ENCODE data around the gene LTB4R2.

The LTB4R2 gene

GRCh38 chr14:24266344-24267244 lies 43.3 kb upstream of the LTB4R2 start:
- H3K36me3 ChIP-seq: peaks cover 12 to 85% (median 38%) of the 10 kb centered on the region in 11 experiments; a peak in 21 of 22 replicates
- H3K4me2 ChIP-seq: peak overlapping the region in 6 of 11 experiments; percentile 5 to 53 (median 32); a peak in 8 of 22 replicates

GRCh38 chr14:24267516-24267915 lies 42.4 kb upstream of the LTB4R2 start:
- peaks cover 12 to 76% (median 38%) of the 10 kb centered on the region in 11 experiments; a peak in 21 of 22 replicates for H3K36me3 ChIP-seq
- H3K9me3 ChIP-seq (replicated peaks in 1 of 11): no peaks in the 10 kb centered on the region
- H4K20me1 ChIP-seq: peaks cover 0 to 6% (median 0%) of the 10 kb centered on the region in 11 experiments; a peak in 2 of 22 replicates
- H3K9ac ChIP-seq: peak overlapping the region in 2 of 11 experiments; percentile 3 to 31; a peak in 1 of 22 replicates
- H3K4me1 ChIP-seq: peaks cover 20 to 29% (median 25%) of the 10 kb centered on the region in 10 experiments
- peak overlapping the region in 2 of 11 experiments; percentile 10 to 53; a peak in 2 of 22 replicates for H3K4me2 ChIP-seq
- H3K4me3 ChIP-seq: no peak overlapping the region
- no peak overlapping the region for H3K27ac ChIP-seq
- no peaks in the 10 kb centered on the region for H3K27me3 ChIP-seq
- no peak for TF ChIP-seq Cebpa-rat (IDR thresholded peaks at IDR 0.05)

More at GRCh38 chr14:24266344-24267244, 43.3 kb upstream of the LTB4R2 start:
- Histone ChIP-seq H3K27ac (no peak overlapping the region), H4K20me1 (peaks cover 0 to 13% (median 0%) of the 10 kb centered on the region in 11 experiments; a peak in 2 of 22 replicates), H3K4me1 (peaks cover 11 to 20% (median 16%) of the 10 kb centered on the region in 10 experiments), H3K4me3 (no peak overlapping the region), H3K9me3 (replicated peaks in 1 of 11) (no peaks in the 10 kb centered on the region), H3K27me3 (no peaks in the 10 kb centered on the region), H3K9ac (peak overlapping the region in 3 of 11 experiments; percentile 19 to 39 (median 23); a peak in 2 of 22 replicates)
- no peak for TF ChIP-seq Cebpa-rat (IDR thresholded peaks at IDR 0.05)

- H3K27ac ChIP-seq: no peak overlapping the region
- no peaks in the 10 kb centered on the region for H3K27me3 ChIP-seq
- peaks cover 12 to 71% (median 38%) of the 10 kb centered on the region in 11 experiments; a peak in 21 of 22 replicates for H3K36me3 ChIP-seq
- H3K9me3 ChIP-seq (replicated peaks in 1 of 11): no peaks in the 10 kb centered on the region
- H3K4me3 ChIP-seq: no peak overlapping the region
- H3K9ac ChIP-seq: no peak overlapping the region
- no peak for TF ChIP-seq Cebpa-rat (IDR thresholded peaks at IDR 0.05)
- H3K4me2 ChIP-seq: no peak overlapping the region
- H3K4me1 ChIP-seq: peaks cover 24 to 36% (median 31%) of the 10 kb centered on the region in 10 experiments
- H4K20me1 ChIP-seq: peaks cover 0 to 4% (median 0%) of the 10 kb centered on the region in 11 experiments; a peak in 1 of 22 replicates
These were observed 41.7 kb upstream of the LTB4R2 start for GRCh38 chr14:24268225-24268624.

DNA sequence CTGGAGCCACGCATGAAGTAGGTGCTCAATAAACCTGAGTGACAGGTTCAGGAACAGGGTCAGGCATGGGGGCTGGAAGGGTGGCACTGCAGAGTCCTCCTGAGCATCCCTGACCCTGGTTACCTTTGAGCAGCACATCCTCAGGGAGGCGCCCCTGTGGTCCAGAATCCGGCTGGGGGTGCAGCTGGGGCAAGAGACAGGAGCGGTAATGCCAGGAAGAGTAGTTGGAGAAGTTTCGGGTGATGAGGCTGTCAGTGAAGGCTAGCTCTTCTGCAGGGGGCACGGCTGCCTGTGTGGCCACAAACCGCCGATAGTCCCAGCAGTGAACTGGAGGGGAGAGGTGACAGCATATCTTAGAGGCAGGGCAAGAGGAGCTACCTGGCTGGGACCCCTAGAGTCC lies 40.6 kb upstream of the LTB4R2 start:
- no peak overlapping the region for H3K9ac ChIP-seq
- H3K27ac ChIP-seq: no peak overlapping the region
- H4K20me1 ChIP-seq: peaks cover 0 to 4% (median 0%) of the 10 kb centered on the region in 11 experiments; a peak in 1 of 22 replicates
- no peaks in the 10 kb centered on the region for H3K9me3 ChIP-seq (replicated peaks in 1 of 11)
- H3K27me3 ChIP-seq: no peaks in the 10 kb centered on the region
- no peak for TF ChIP-seq Cebpa-rat (IDR thresholded peaks at IDR 0.05)
- H3K4me3 ChIP-seq: no peak overlapping the region
- H3K4me1 ChIP-seq: peaks cover 24 to 48% (median 42%) of the 10 kb centered on the region in 10 experiments
- peaks cover 12 to 60% (median 38%) of the 10 kb centered on the region in 11 experiments; a peak in 21 of 22 replicates for H3K36me3 ChIP-seq
- no peak overlapping the region; a peak in 1 of 22 replicates for H3K4me2 ChIP-seq

GRCh38 chr14:24269910-24270536 lies 39.9 kb upstream of the LTB4R2 start:
- H3K27ac ChIP-seq: no peak overlapping the region; a peak in 1 of 22 replicates
- no peaks in the 10 kb centered on the region for H3K27me3 ChIP-seq
- no peak overlapping the region for H3K9ac ChIP-seq
- H4K20me1 ChIP-seq: peaks cover 0 to 4% (median 0%) of the 10 kb centered on the region in 11 experiments; a peak in 1 of 22 replicates
- no peaks in the 10 kb centered on the region for H3K9me3 ChIP-seq (replicated peaks in 1 of 11)
- peak overlapping the region in 5 of 11 experiments; percentile 89 to 97 (median 95); a peak in 9 of 22 replicates for H3K4me2 ChIP-seq
- H3K4me3 ChIP-seq: no peak overlapping the region
- no peak for TF ChIP-seq Cebpa-rat (IDR thresholded peaks at IDR 0.05)
- peaks cover 12 to 53% (median 38%) of the 10 kb centered on the region in 11 experiments; a peak in 21 of 22 replicates for H3K36me3 ChIP-seq
- H3K4me1 ChIP-seq: peaks cover 24 to 54% (median 45%) of the 10 kb centered on the region in 10 experiments

DNA sequence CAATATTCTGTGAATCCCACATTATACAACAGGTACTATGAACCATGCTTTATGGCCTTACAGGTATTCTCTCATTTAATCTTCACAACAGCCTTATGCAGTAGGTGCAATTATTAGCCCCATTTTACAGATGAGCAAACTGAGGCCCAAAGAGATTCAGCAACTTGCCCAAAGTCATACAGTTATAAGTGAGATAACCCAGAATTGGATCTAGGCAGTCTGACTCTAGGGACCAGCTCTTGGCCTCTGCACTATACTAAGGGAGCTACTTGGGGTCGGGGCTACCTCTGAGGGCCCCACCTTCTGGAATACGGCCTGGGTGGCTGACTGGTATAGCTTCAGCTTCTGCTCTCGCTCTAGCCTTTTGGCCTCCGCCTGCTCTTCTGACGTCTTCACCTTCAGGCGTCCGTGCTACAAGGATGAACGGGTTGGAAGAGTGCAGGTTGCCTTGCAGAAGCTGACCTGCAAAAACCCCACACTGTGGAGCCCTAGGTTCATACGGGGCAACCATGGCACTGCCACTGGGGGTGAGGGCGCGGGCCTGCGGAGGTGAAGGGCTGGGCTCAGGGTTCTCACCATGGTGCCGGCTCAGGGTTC lies 39.3 kb upstream of the LTB4R2 start:
- peaks cover 24 to 60% (median 50%) of the 10 kb centered on the region in 10 experiments for H3K4me1 ChIP-seq
- peak overlapping the region; percentile 72 to 95 (median 82) for H3K4me3 ChIP-seq
- peaks cover 0 to 4% (median 0%) of the 10 kb centered on the region in 11 experiments; a peak in 1 of 22 replicates for H4K20me1 ChIP-seq
- H3K4me2 ChIP-seq: peak overlapping the region; percentile 89 to 97 (median 94)
- H3K9me3 ChIP-seq (replicated peaks in 1 of 11): no peaks in the 10 kb centered on the region
- TF ChIP-seq Cebpa-rat (IDR thresholded peaks at IDR 0.05): no peak
- no peaks in the 10 kb centered on the region for H3K27me3 ChIP-seq
- peak overlapping the region; percentile 92 to 100 (median 98) for H3K9ac ChIP-seq
- peak overlapping the region; percentile 95 to 100 (median 98); a peak in 21 of 22 replicates for H3K27ac ChIP-seq
- H3K36me3 ChIP-seq: peaks cover 12 to 47% (median 37%) of the 10 kb centered on the region in 11 experiments; a peak in 21 of 22 replicates

DNA sequence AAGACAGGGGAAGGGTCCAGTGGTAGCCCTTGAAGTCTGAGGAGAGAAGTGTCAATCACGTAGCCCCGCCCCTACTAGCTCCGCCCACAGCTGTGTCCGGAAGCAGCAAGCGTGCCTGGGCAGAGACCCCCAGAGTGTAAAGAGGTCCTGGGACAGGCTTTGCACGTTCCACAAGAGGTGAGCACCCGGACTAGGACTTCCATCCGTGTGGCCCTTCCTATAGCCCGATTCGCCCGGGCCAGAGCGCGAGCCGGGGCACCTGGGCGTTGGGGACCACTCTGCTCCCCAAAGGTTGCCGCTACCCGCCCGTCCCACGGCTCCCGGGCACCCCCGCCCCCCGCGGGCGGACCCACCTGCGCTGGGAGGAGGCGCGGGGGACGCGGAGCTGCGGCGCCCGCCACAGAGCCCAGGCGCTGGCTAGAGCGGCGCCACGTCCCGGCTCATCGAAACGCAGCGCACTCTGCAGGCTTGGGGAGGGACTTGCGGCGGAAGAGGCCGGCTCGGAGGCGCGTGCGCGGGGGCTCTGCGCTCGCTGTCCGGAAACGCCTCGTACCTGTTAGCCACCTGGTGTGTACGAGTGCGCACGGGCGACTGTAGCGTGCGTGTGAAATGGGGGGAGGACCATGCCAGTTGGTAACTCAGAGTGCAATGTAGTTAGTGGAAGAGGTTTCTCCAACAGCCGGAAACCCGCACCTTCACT lies 38.7 kb upstream of the LTB4R2 start, which contains the start of gene RABGGTA:
TSS of gene RABGGTA (minus strand) at position 464 of the 700 bp plus-strand sequence. CDS start 482 bp downstream, outside the sequence.
- Histone ChIP-seq H3K9me3 (replicated peaks in 1 of 11) (no peaks in the 10 kb centered on the region), H3K9ac (peak within 1 kb of the TSS; percentile 92 to 100 (median 98)), H4K20me1 (peaks cover 0 to 4% (median 0%) of the 10 kb centered on the region in 11 experiments; a peak in 1 of 22 replicates), H3K27ac (peak within 1 kb of the TSS; percentile 95 to 100 (median 98)), H3K36me3 (peaks cover 12 to 40% (median 30%) of the 10 kb centered on the region in 11 experiments; a peak in 20 of 22 replicates), H3K27me3 (no peaks in the 10 kb centered on the region), H3K4me3 (peak within 1 kb of the TSS; percentile 72 to 95 (median 82)), H3K4me1 (peaks cover 24 to 66% (median 57%) of the 10 kb centered on the region in 10 experiments), H3K4me2 (peak within 1 kb of the TSS; percentile 89 to 97 (median 94))
- no peak for TF ChIP-seq Cebpa-rat (IDR thresholded peaks at IDR 0.05)

Data from BLaER1 treated with 17β-estradiol and CSF1 and Interleukin-3, amounts not matched to agents 10 nM and 100 nM (cell line).